Body of pancreas (tissue), 4 donors: ENCODE data around the gene TNFRSF25. TPM values are rescaled to one million over a fixed set of nuclear protein-coding genes. Genes with fewer than 3 reads are reported as not detected.

Experiments
- ATAC-seq: fragments of 150-250 bp; one replicate; pipeline ENCODE4 v1.9.1; 2016
- DNase-seq, 4 donors: peaks; one replicate each; pipeline ENCODE4 v3.0.0-alpha.2; 2019
- H3K27ac ChIP-seq, 4 donors: fragments of 200-600 bp; sonication (generic); 1 replicate in 3 of 4; 2 replicates in 1 of 4; pipeline versions ENCODE4 v1.5.1 to v1.6.1; 2016 to 2019; ENCODE audit warnings: mild to moderate bottlenecking in 1 of 4, mixed read lengths in 1 of 4, moderate library complexity in 1 of 4
- H3K27me3 ChIP-seq, 2 donors: fragments of 200-600 bp; sonication (generic); one replicate each; pipeline ENCODE4 v1.6.0; 2016; ENCODE audit warnings: mild to moderate bottlenecking in 1 of 2
- H3K36me3 ChIP-seq, 2 donors: fragments of 200-600 bp; sonication (generic); replicated peaks in 1 of 2; 2 replicates each; pipeline ENCODE4 v1.5.1; 2016; ENCODE audit warnings: low read depth in 2 of 2; ENCODE audit not compliant: insufficient read depth in 1 of 2
- H3K4me1 ChIP-seq: fragments of 200-600 bp; sonication (generic); one replicate; pipeline ENCODE4 v1.6.0; 2016
- H3K4me3 ChIP-seq, 2 donors: fragments of 200-600 bp; sonication (generic); 1 replicate in 1 of 2; 2 replicates in 1 of 2; pipeline ENCODE4 v1.5.1; 2016 to 2019
- H3K9me3 ChIP-seq, 3 donors: fragments of 200-600 bp; sonication (generic); 1 replicate in 2 of 3; 2 replicates in 1 of 3; pipeline ENCODE4 v1.5.1; 2016
- POLR2A ChIP-seq, 3 donors: fragments of 450-650 bp; IDR thresholded peaks; one replicate each; pipeline ENCODE4 v1.6.1; 2016; ENCODE audit warnings: antibody characterized with exemption in 3 of 3, mild to moderate bottlenecking in 2 of 3
- WGBS, 2 donors: methylation state at CpG; one replicate each; pipeline ENCODE4 v1.1.5; 2017; 5-methylcytosine and 5-hydroxymethylcytosine counted together
- intact Hi-C: fragments of 100-400 bp; cut with DNase I; formaldehyde crosslinking; loops from one replicate; pipeline ENCODE4 v1.15.1; 2023
- total RNA-seq, 2 donors: library from RNA; depleted of rRNA; stranded (reverse); fragments of >200 nt; gene quantifications; one replicate each; pipeline ENCODE4 v1.1.0, GENCODE V29; 2016
- TF ChIP-seq, protein P1 (sequence below), 7 experiments: fragments of 450-650 bp in 4 of 7; fragments of 200-600 bp in 3 of 7; sonication (generic) in 3 of 7; IDR thresholded peaks; one replicate each; pipeline ENCODE4 v1.5.1; 2016 to 2019; ENCODE audit warnings: antibody characterized with exemption in 7 of 7

Gene TNFRSF25
- total RNA-seq, 2 donors from 2014 or later = 4.2 to 23.1 TPM

GRCh38 chr1:6502000-6502891, 36.3 kb upstream of the TNFRSF25 start:
- Histone ChIP-seq H3K27me3 (no peaks in the 10 kb centered on the region), H3K4me3 (no peak overlapping the region)

GRCh38 chr1:6501279-6501813, 35.4 kb upstream of the TNFRSF25 start:
- intact Hi-C loops = no loop called here

More at GRCh38 chr1:6502000-6502891, 36.3 kb upstream of the TNFRSF25 start:
- 67 to 68% methylated on average over 5 to 30 of the region's 31 CpGs for WGBS, 2 donors
- TF ChIP-seq, protein P1, sequence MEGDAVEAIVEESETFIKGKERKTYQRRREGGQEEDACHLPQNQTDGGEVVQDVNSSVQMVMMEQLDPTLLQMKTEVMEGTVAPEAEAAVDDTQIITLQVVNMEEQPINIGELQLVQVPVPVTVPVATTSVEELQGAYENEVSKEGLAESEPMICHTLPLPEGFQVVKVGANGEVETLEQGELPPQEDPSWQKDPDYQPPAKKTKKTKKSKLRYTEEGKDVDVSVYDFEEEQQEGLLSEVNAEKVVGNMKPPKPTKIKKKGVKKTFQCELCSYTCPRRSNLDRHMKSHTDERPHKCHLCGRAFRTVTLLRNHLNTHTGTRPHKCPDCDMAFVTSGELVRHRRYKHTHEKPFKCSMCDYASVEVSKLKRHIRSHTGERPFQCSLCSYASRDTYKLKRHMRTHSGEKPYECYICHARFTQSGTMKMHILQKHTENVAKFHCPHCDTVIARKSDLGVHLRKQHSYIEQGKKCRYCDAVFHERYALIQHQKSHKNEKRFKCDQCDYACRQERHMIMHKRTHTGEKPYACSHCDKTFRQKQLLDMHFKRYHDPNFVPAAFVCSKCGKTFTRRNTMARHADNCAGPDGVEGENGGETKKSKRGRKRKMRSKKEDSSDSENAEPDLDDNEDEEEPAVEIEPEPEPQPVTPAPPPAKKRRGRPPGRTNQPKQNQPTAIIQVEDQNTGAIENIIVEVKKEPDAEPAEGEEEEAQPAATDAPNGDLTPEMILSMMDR (IDR thresholded peaks at IDR 0.05) = no peak
- TF ChIP-seq POLR2A (IDR thresholded peaks at IDR 0.05) = no peak
- DNase-seq (peak in 2 of 4 donors; percentile 32 to 44), ATAC-seq (no peak)
- Histone ChIP-seq H3K27ac (peak overlapping the region in 1 of 4 donors; percentile 11), H3K9me3 (no peaks in the 10 kb centered on the region), H3K4me1 (peaks cover 8% of the 10 kb centered on the region), H3K36me3 (no peaks in the 10 kb centered on the region)
- intact Hi-C loops = no loop called here

DNA sequence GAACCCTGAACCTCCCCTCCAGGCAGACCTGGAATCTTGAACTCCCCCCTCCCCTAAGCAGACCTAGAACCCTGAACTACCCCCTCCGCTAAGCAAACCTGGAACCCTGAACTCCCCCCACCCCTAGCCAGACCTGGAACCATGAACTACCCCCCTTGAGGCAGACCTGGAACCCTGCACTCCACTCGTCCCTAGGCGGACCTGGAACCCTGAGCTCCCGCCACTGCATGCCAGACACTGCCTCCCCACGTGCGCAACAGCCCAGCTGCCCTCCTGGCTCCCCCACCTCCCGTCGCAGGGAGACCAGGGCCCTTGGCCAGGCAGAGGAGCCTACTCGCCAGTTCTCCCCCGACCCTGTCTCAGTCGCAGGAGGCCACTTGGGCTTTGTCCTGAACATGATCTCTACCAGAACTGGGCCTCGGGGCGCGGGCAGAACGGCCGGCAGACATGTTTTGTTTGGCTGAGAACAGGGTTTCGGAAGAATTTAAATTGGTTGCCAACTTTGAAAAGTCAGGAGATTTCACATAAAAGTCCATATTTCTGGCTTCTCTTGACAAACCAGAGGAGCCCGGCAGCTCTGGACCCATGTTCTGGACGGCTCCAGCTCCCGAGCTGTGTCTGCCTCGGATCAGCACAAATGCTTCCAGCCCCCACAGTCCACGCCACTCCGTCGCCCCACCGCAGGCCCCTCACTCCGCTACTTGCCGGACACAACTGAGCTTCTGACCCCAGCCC, 34.7 kb upstream of the TNFRSF25 start:
- intact Hi-C loops = no loop called here
- TF ChIP-seq, protein P1 (IDR thresholded peaks at IDR 0.05) = no peak
- TF ChIP-seq POLR2A (IDR thresholded peaks at IDR 0.05) = no peak
- Histone ChIP-seq H3K9me3 (no peaks in the 10 kb centered on the region), H3K4me1 (peaks cover 17% of the 10 kb centered on the region), H3K27ac (peak overlapping the region in 1 of 4 donors; percentile 11), H3K4me3 (no peak overlapping the region), H3K27me3 (no peaks in the 10 kb centered on the region), H3K36me3 (no peaks in the 10 kb centered on the region)
- WGBS, 2 donors = 84 to 87% methylated on average over 24 of the region's 27 CpGs
- ATAC-seq = no peak
- no peak for DNase-seq

More at GRCh38 chr1:6501279-6501813, 35.4 kb upstream of the TNFRSF25 start:
- TF ChIP-seq, protein P1 (IDR thresholded peaks at IDR 0.05) = no peak
- TF ChIP-seq POLR2A (IDR thresholded peaks at IDR 0.05) = no peak
- Histone ChIP-seq H3K4me1 (peaks cover 15% of the 10 kb centered on the region), H3K27me3 (no peaks in the 10 kb centered on the region), H3K4me3 (no peak overlapping the region), H3K27ac (peak overlapping the region in 1 of 4 donors; percentile 11), H3K9me3 (no peaks in the 10 kb centered on the region), H3K36me3 (no peaks in the 10 kb centered on the region)
- 74 to 77% methylated on average over 10 of the region's 10 CpGs for WGBS, 2 donors
- ATAC-seq (no peak), DNase-seq (no peak)

DNA sequence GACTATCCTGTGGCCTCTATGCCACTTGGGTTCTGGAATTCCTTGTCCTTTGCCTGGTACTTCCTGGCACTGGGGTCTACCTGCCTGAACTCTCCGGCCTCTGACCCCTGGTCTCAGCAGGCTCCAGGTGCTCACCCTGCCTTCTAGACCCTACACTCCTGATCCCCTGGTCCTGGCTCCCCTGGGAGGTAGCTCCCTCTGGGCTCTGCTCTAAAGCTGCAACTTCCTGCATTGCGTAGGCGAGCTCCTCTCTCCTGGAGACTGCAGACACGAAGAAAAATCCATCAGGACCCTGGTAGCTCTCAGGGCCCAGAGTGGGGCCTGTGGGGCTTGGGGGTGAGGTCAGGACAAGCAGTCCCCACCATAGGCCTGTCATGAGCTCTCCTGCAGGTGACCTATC, 33.3 kb upstream of the TNFRSF25 start:
- 67 to 82% methylated on average over 1 to 4 of the region's 4 CpGs for WGBS, 2 donors
- Histone ChIP-seq H3K4me3 (no peak overlapping the region), H3K9me3 (no peaks in the 10 kb centered on the region), H3K36me3 (no peaks in the 10 kb centered on the region), H3K27me3 (no peaks in the 10 kb centered on the region), H3K27ac (no peak overlapping the region), H3K4me1 (peaks cover 17% of the 10 kb centered on the region)
- no peak for TF ChIP-seq POLR2A (IDR thresholded peaks at IDR 0.05)
- TF ChIP-seq, protein P1 (IDR thresholded peaks at IDR 0.05) = no peak
- intact Hi-C loops = no loop called here
- no peak for DNase-seq
- ATAC-seq = no peak
